ENCODE measurements around the gene SDR9C7.
"Not testable (repeated sequence)": the region's sequence is repeated elsewhere in the genome, so short reads cannot be mapped to it uniquely, and the experiment has no call there.

The SDR9C7 gene

DNA sequence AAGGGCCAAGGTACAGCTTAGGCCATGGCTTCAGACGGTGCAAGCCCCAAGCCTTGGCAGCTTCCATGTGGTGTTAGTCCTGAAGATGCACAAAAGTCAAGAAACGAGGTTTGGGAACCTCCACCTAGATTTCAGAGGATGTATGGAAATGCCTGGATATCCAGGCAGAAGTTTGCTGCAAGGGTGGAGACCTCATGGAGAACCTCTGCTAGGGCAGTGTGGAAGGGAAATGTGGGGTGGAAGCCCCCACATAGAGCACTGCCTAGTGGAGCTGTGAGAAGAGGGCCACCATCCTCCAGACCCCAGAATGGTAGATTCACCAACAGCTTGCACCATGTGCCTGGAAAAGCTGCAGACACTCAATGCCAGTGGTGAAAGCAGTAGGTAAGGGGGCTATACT is 24.8 kb downstream of the SDR9C7 start:
- H3K9me3 ChIP-seq (ENCODE audit: control insufficient read depth, insufficient read depth, low read depth, low read length); H3K36me3 ChIP-seq (ENCODE audit: control insufficient read depth in 2 of 2, insufficient read depth in 1 of 2, low read length in 2 of 2); H3K4me3 ChIP-seq (ENCODE audit: low read depth, low read length); POLR2A ChIA-PET; H3K4me1 ChIP-seq (ENCODE audit: control insufficient read depth, insufficient read depth, low read length); H3K27ac ChIP-seq (ENCODE audit: extremely low read depth, low read depth, low read length): not testable (repeated sequence)
- CTCF ChIA-PET = interaction anchor here (0.7 kb wide), 1 partner anchor 25 kb away, joined by 3 read pairs; the partner anchor contains the start of gene SDR9C7
- TF ChIP-seq, protein P1, sequence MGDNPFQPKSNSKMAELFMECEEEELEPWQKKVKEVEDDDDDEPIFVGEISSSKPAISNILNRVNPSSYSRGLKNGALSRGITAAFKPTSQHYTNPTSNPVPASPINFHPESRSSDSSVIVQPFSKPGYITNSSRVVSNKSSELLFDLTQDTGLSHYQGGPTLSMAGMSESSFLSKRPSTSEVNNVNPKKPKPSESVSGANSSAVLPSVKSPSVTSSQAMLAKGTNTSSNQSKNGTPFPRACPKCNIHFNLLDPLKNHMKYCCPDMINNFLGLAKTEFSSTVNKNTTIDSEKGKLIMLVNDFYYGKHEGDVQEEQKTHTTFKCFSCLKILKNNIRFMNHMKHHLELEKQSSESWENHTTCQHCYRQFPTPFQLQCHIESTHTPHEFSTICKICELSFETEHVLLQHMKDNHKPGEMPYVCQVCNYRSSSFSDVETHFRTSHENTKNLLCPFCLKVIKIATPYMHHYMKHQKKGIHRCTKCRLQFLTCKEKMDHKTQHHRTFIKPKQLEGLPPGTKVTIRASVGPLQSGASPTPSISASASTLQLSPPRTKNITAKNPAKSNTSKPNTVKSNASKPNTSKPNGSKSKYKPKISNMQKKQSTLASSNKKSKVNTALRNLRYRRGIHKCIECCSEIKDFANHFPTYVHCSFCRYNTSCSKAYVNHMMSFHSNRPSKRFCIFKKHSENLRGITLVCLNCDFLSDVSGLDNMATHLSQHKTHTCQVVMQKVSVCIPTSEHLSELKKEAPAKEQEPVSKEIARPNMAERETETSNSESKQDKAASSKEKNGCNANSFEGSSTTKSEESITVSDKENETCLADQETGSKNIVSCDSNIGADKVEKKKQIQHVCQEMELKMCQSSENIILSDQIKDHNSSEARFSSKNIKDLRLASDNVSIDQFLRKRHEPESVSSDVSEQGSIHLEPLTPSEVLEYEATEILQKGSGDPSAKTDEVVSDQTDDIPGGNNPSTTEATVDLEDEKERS (tag by site-specific recombination; IDR thresholded peaks at IDR 0.05) = 0 out of 2 replicates have a peak, but pooled peaks have one; percentile 46
- TF ChIP-seq SETDB1 (IDR thresholded peaks at IDR 0.05; ENCODE audit: insufficient read length, low read length) = peak; percentile 52

DNA sequence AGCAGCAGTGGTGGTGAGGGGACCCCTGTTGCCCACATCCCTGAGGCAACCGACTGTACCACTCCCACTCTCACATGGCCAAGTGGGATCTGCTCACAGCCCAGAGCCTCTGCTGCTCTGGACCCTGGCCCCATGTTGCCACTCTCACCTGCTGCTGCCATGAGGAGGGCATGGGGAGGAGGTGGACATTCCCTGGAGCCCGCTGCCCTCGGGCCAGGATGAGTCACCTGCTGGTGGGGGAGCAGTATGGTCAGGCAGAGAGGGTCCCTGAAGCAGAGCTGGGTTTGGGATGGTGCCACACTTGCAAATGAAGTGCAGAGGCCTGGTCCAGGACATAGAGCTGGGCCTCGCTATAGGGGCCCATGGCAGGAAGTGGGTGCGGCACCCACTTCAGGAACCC is 26.1 kb downstream of the SDR9C7 start:
- H3K36me3 ChIP-seq (ENCODE audit: control insufficient read depth in 2 of 2, insufficient read depth in 1 of 2, low read length in 2 of 2) = no peaks in the 10 kb centered on the region
- CTCF ChIA-PET = interaction anchor here (0.6 kb wide), 1 partner anchor 97 kb away, joined by 3 read pairs; no protein-coding TSS in a partner anchor
- H3K27ac ChIP-seq (ENCODE audit: extremely low read depth, low read depth, low read length) = no peak overlapping the region
- no peaks in the 10 kb centered on the region for H3K4me1 ChIP-seq (ENCODE audit: control insufficient read depth, insufficient read depth, low read length)
- TF ChIP-seq, protein P2, sequence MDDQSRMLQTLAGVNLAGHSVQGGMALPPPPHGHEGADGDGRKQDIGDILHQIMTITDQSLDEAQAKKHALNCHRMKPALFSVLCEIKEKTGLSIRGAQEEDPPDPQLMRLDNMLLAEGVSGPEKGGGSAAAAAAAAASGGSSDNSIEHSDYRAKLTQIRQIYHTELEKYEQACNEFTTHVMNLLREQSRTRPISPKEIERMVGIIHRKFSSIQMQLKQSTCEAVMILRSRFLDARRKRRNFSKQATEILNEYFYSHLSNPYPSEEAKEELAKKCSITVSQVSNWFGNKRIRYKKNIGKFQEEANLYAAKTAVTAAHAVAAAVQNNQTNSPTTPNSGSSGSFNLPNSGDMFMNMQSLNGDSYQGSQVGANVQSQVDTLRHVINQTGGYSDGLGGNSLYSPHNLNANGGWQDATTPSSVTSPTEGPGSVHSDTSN (CRISPR knock-in tag; IDR thresholded peaks at IDR 0.05) = no peak
- no peak for TF ChIP-seq ZNF157 (tag by site-specific recombination; IDR thresholded peaks at IDR 0.05)
- TF ChIP-seq, protein P3, sequence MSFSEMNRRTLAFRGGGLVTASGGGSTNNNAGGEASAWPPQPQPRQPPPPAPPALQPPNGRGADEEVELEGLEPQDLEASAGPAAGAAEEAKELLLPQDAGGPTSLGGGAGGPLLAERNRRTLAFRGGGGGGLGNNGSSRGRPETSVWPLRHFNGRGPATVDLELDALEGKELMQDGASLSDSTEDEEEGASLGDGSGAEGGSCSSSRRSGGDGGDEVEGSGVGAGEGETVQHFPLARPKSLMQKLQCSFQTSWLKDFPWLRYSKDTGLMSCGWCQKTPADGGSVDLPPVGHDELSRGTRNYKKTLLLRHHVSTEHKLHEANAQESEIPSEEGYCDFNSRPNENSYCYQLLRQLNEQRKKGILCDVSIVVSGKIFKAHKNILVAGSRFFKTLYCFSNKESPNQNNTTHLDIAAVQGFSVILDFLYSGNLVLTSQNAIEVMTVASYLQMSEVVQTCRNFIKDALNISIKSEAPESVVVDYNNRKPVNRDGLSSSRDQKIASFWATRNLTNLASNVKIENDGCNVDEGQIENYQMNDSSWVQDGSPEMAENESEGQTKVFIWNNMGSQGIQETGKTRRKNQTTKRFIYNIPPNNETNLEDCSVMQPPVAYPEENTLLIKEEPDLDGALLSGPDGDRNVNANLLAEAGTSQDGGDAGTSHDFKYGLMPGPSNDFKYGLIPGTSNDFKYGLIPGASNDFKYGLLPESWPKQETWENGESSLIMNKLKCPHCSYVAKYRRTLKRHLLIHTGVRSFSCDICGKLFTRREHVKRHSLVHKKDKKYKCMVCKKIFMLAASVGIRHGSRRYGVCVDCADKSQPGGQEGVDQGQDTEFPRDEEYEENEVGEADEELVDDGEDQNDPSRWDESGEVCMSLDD (tag by site-specific recombination; IDR thresholded peaks at IDR 0.05) = no peak
- TF ChIP-seq, protein P4, sequence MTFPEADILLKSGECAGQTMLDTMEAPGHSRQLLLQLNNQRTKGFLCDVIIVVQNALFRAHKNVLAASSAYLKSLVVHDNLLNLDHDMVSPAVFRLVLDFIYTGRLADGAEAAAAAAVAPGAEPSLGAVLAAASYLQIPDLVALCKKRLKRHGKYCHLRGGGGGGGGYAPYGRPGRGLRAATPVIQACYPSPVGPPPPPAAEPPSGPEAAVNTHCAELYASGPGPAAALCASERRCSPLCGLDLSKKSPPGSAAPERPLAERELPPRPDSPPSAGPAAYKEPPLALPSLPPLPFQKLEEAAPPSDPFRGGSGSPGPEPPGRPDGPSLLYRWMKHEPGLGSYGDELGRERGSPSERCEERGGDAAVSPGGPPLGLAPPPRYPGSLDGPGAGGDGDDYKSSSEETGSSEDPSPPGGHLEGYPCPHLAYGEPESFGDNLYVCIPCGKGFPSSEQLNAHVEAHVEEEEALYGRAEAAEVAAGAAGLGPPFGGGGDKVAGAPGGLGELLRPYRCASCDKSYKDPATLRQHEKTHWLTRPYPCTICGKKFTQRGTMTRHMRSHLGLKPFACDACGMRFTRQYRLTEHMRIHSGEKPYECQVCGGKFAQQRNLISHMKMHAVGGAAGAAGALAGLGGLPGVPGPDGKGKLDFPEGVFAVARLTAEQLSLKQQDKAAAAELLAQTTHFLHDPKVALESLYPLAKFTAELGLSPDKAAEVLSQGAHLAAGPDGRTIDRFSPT (tag by site-specific recombination; IDR thresholded peaks at IDR 0.05) = no peak
- no peak for TF ChIP-seq ZNF560 (tag by site-specific recombination; IDR thresholded peaks at IDR 0.05; ENCODE audit: borderline replicate concordance)
- no peak for TF ChIP-seq ZNF600 (tag by site-specific recombination; IDR thresholded peaks at IDR 0.05)
- no peak for TF ChIP-seq KLF8 (tag by site-specific recombination; IDR thresholded peaks at IDR 0.05)
- no peak for TF ChIP-seq ZNF596 (tag by site-specific recombination; IDR thresholded peaks at IDR 0.05)
- no peak for TF ChIP-seq ZNF677 (tag by site-specific recombination; IDR thresholded peaks at IDR 0.05)
- no peak for TF ChIP-seq ZNF202 (tag by site-specific recombination; IDR thresholded peaks at IDR 0.05; ENCODE audit: borderline replicate concordance)
- no peak for TF ChIP-seq ZFP69B (tag by site-specific recombination; IDR thresholded peaks at IDR 0.05)
- H3K4me3 ChIP-seq (ENCODE audit: low read depth, low read length) = no peak overlapping the region
- POLR2A ChIA-PET = no interaction called here
- H3K9me3 ChIP-seq (ENCODE audit: control insufficient read depth, insufficient read depth, low read depth, low read length) = no peaks in the 10 kb centered on the region
